Subcutaneous adipose tissue (tissue), 4 donors: ENCODE results near the gene UQCRH. TPM values are rescaled to one million over a fixed set of nuclear protein-coding genes. Genes with fewer than 3 reads are reported as not detected.

Experiments
- total RNA-seq, 4 donors: library from RNA; depleted of rRNA; stranded (reverse); fragments of >200 nt; gene quantifications; one replicate each; pipeline ENCODE4 v1.1.0, GENCODE V29; 2016
- TF ChIP-seq, protein P1 (sequence below): fragments of 450-650 bp; IDR thresholded peaks from one replicate; pipeline ENCODE4 v1.5.1; 2016; ENCODE audit warnings: low read depth, mild to moderate bottlenecking, control low read depth, antibody characterized with exemption, moderate library complexity

UQCRH gene
- total RNA-seq, 4 donors from 2014 or later, result 301 to 496 (median 395) TPM

DNA sequence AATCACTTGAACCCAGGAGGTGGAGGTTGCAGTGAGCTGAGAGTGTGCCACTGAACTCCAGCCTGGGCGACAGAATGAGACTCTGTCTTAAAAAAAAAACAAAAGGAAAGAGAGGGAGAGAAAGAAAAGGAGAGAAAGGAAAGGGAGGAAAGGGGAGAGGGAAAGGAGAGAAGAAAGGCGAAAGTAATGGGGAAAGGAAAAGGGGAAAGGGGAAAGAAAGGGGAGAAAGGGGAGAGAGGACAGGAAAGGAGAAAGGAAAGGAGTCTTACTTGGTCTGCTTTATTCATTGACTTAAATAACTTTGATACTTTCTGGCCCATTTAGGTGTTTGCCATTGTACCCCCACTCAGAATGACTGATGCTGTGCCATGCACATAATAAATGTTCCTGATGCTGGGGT, 48.9 kb downstream of the UQCRH start:
- TF ChIP-seq, protein P1, sequence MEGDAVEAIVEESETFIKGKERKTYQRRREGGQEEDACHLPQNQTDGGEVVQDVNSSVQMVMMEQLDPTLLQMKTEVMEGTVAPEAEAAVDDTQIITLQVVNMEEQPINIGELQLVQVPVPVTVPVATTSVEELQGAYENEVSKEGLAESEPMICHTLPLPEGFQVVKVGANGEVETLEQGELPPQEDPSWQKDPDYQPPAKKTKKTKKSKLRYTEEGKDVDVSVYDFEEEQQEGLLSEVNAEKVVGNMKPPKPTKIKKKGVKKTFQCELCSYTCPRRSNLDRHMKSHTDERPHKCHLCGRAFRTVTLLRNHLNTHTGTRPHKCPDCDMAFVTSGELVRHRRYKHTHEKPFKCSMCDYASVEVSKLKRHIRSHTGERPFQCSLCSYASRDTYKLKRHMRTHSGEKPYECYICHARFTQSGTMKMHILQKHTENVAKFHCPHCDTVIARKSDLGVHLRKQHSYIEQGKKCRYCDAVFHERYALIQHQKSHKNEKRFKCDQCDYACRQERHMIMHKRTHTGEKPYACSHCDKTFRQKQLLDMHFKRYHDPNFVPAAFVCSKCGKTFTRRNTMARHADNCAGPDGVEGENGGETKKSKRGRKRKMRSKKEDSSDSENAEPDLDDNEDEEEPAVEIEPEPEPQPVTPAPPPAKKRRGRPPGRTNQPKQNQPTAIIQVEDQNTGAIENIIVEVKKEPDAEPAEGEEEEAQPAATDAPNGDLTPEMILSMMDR, result no peak

DNA sequence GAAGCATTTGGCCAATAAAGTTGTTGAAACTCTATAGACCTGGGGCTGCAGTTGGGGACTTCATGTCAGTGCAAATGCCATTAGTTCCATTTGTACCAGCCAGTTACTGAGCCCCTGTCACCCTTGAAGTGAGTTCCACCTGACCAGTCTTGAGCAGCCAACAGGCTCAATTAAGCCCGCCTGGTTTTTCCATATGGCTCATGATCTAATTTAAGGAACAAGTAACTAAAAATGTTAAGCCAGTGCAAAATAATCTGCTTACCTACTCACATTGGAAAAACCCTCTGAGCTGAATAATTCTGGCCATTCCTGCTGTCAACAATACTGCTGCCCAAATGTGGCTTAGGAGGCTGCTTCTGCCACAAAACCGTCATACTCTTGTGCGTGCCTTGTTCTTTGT, 58.7 kb downstream of the UQCRH start:
- TF ChIP-seq, protein P1, result no peak

DNA sequence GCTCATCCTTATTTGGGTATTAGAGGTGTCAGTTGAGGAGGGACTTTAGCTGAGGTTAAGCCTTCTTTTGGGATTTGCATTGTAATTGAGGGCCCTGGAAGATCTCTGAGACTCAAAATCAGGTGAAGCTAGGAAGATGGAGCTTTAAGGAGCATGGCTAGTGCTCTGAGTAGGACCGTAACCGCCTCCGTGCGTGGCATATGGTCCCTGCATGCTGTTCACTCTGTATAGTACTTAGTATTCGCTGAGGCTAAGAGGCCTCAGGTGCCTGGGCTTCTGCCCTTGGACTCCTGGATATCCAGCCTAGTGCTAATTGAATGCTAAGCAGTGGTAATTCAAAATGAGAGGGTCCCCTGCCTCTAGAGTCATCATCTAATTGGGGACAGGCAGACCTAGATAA, 59.6 kb downstream of the UQCRH start:
- TF ChIP-seq, protein P1, result no peak

DNA sequence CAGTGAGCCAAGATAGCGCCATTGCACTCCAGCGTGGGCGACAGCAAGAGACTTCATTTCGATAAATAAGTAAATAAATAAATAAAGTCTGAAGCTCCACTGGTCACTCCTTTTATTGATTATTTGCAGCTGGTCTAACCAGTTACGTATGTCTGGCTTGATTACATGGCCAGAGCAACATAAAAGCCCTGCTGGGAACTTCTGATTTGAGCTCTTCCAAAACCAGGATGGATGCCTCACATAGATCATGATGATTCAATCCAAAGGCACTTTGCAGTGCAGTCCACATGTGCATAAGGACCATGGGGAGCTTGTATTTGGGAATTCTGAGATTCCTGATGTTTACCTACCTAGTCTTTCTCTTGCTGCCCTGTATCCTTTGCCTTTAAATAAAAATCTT, 61.1 kb downstream of the UQCRH start:
- TF ChIP-seq, protein P1, result no peak

Other genes starting within 250 kb of the UQCRH start
- 10 to 100 TPM; 16.7 to 91.0 (median 49.0) TPM for gene PIK3R3, start 171.1 kb upstream of the UQCRH start, total RNA-seq
- gene TSPAN1, start 128.6 kb upstream of the UQCRH start, total RNA-seq, result 1 to 10 TPM in 2 of 4 donors, not detected in 2; 1.6 to 3.1 TPM
- not detected for gene P3R3URF, start 127.2 kb upstream of the UQCRH start, total RNA-seq
- 10 to 100 TPM; 20.4 to 37.2 (median 35.9) TPM for gene POMGNT1, start 105.3 kb upstream of the UQCRH start, total RNA-seq
- gene LURAP1, start 100.4 kb upstream of the UQCRH start, total RNA-seq, result 1 to 10 TPM in 3 of 4 donors, under 1 TPM in 1; 0.98 to 6.4 (median 3.7) TPM
- 1 to 10 TPM in 3 of 4 donors, not detected in 1; 1.2 to 1.8 (median 1.3) TPM for gene RAD54L, start 55.9 kb upstream of the UQCRH start, total RNA-seq
- gene LRRC41, start 82 bp upstream of the UQCRH start, total RNA-seq, result 10 to 100 TPM; 44.7 to 58.0 (median 52.0) TPM
- 10 to 100 TPM; 18.7 to 27.3 (median 21.6) TPM for gene NSUN4, start 37.1 kb downstream of the UQCRH start, total RNA-seq
- 10 to 100 TPM; 11.9 to 69.3 (median 17.6) TPM for gene FAAH, start 90.6 kb downstream of the UQCRH start, total RNA-seq
- gene DMBX1, start 186.1 kb downstream of the UQCRH start, total RNA-seq, result not detected
- not detected for gene KNCN, start 247.9 kb downstream of the UQCRH start, total RNA-seq